Mesodermal cell (in vitro differentiated cells): ENCODE measurements around the gene IFNB1.

ENCODE experiments used
- H3K27ac ChIP-seq: 2 replicates; pipeline ENCODE4 v1.7.0; 2013; ENCODE audit warnings: mild to moderate bottlenecking, low read depth, low read length, moderate library complexity; ENCODE audit not compliant: severe bottlenecking
- H3K36me3 ChIP-seq: 2 replicates; pipeline ENCODE4 v1.7.1; 2013; ENCODE audit warnings: mild to moderate bottlenecking, low read length, moderate library complexity; ENCODE audit not compliant: control insufficient read depth, insufficient read depth
- H3K4me1 ChIP-seq: one replicate; pipeline ENCODE4 v1.7.1; 2013; ENCODE audit warnings: mild to moderate bottlenecking, low read length; ENCODE audit not compliant: insufficient read depth, control insufficient read depth, poor library complexity, severe bottlenecking
- H3K4me3 ChIP-seq: 2 replicates; pipeline ENCODE4 v1.7.0; 2013; ENCODE audit warnings: low read length, control low read depth, mild to moderate bottlenecking; ENCODE audit not compliant: insufficient read depth, poor library complexity, severe bottlenecking; ENCODE audit errors: extremely low read depth
- H3K9me3 ChIP-seq: 2 replicates; pipeline ENCODE4 v1.7.1; 2013; ENCODE audit warnings: mild to moderate bottlenecking, low read length, moderate library complexity; ENCODE audit not compliant: control insufficient read depth
- WGBS, 2 experiments: methylation state at CpG; one replicate each; pipeline ENCODE4 v1.1.5; 2013; ENCODE audit warnings: missing lambda C conversion rate in 2 of 2; ENCODE audit not compliant: insufficient coverage in 2 of 2; 5-methylcytosine and 5-hydroxymethylcytosine counted together

Gene IFNB1

DNA sequence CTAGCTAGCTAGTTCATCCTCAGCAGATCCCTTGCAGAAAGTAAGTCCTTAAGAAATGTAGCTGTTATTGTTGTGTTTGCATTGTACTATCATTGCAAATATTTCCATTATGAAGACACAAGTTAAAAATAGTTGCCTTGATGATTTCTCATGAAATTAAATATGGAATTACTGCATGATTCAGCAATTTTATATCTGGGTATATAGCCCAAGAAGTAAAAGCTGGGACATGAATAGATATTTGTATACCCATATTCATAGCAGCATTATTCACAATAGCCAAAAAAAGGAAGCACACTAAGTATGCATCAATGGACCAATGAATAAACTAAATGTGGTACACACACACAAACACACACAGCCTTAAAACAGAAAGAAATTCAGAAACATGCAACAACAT lies 6.8 kb downstream of the IFNB1 start:
- no peaks in the 10 kb centered on the region for H3K36me3 ChIP-seq
- H3K9me3 ChIP-seq, result no peaks in the 10 kb centered on the region
- peaks cover 13% of the 10 kb centered on the region for H3K4me1 ChIP-seq
- no peak overlapping the region for H3K27ac ChIP-seq
- H3K4me3 ChIP-seq, result no peak overlapping the region

DNA sequence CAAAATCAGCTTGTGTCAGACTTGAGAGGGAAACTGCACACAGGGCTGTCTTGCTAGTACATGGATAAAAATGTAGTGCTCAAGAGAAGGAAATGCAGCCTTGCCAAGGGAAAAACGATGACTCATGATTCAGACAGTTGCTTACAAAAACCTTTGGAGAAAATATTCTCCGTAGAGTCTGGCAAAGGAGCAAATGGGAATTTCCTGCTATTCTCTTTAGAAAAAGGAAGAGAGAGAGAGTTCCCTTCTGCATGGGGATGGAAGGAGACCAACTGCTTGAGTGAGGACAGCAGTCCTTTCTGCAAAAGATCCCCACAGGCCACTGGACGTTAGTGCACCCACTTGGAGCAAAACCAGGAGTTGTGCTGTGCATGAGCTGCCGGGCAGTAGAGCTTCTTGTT lies 7.6 kb downstream of the IFNB1 start:
- H3K4me3 ChIP-seq, result no peak overlapping the region
- peak overlapping the region; percentile 61 for H3K27ac ChIP-seq
- no peaks in the 10 kb centered on the region for H3K9me3 ChIP-seq
- no peaks in the 10 kb centered on the region for H3K36me3 ChIP-seq
- H3K4me1 ChIP-seq, result peaks cover 8% of the 10 kb centered on the region
- WGBS, 2 experiments, result 51 to 57% methylated on average over 4 of the region's 4 CpGs

DNA sequence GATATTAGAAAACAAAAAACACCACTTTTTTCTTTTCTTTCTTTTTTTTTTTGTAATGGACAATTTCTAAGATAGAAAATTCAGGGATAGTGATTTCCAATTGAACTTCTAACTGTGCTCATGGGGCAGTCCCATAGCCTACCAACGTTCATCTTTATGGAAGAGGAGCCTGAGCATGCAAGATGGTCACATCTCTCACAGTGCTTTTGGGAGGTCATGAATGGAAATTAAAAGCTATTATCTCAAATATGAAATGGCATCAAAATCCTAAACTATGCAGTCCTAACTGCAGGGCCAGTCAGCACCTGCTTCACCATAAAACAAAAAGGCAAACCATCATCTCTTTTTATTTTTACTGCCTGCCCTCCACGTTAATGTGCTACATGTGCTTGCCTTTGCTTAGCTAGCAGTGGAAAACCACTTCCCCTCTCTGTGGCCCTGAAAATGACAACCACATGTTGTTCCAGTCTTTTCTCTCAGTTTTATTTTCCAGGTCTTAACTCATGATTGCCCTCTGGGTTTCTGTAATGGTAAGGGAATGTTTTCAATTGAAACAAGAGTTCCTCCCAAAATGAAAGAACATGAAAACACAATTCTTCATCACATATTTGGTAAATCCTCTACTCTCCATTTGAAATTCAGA lies 16.7 kb downstream of the IFNB1 start:
- WGBS, 2 experiments, result 85 to 91% methylated on average over 1 to 2 of the region's 2 CpGs
- H3K4me1 ChIP-seq, result no peaks in the 10 kb centered on the region
- H3K27ac ChIP-seq, result no peak overlapping the region
- H3K36me3 ChIP-seq, result no peaks in the 10 kb centered on the region
- no peak overlapping the region for H3K4me3 ChIP-seq
- H3K9me3 ChIP-seq, result no peaks in the 10 kb centered on the region

DNA sequence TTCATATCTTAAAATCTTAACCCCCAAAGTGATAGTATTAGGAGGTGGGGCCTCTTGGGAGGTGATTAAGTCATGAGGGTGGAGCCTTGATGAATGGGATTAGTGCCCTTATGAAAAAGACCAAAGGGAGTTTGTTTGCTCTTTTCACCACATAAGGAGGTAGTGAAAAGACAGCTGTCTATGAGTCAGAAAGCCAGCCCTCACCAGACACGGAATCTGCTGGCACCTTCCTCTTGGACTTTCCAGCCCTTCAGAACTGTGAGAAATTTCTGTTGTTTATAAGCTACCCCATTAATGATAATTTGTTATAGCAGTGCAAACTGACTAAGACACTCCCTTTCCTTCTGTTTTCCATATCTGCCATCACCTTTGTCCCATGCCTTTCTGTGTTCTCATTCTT lies 20.8 kb downstream of the IFNB1 start:
- Histone ChIP-seq H3K36me3 (no peaks in the 10 kb centered on the region), H3K9me3 (no peaks in the 10 kb centered on the region), H3K4me3 (no peak overlapping the region), H3K4me1 (no peaks in the 10 kb centered on the region), H3K27ac (no peak overlapping the region)
- 67 to 100% methylated on average over 1 of the region's 1 CpG for WGBS, 2 experiments

DNA sequence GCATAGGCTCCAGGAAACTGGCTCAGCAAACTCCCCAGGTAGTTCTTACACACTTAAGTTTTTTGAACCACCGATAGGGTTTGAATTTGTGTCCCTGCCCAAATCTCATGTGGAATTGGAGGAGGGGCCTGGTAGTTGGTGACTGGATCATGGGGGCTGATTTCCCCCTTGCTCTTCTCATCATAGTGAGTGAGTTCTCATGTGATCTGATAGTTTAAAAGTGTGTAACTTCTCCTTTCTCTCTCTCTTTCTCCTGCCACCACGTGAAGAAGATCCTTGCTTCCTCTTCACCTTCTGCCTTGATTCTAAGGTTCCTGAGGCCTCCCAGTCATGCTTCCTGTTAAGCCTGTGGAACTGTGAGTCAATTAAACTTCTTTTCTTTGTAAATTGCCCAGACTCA lies 23.9 kb downstream of the IFNB1 start:
- no peaks in the 10 kb centered on the region for H3K4me1 ChIP-seq
- no peak overlapping the region for H3K4me3 ChIP-seq
- H3K36me3 ChIP-seq, result no peaks in the 10 kb centered on the region
- no peak overlapping the region for H3K27ac ChIP-seq
- H3K9me3 ChIP-seq, result no peaks in the 10 kb centered on the region
- WGBS, 2 experiments, result 86% methylated on average over 1 of the region's 2 CpGs; no CpG with 5 or more reads in 1 of the 2 experiments

DNA sequence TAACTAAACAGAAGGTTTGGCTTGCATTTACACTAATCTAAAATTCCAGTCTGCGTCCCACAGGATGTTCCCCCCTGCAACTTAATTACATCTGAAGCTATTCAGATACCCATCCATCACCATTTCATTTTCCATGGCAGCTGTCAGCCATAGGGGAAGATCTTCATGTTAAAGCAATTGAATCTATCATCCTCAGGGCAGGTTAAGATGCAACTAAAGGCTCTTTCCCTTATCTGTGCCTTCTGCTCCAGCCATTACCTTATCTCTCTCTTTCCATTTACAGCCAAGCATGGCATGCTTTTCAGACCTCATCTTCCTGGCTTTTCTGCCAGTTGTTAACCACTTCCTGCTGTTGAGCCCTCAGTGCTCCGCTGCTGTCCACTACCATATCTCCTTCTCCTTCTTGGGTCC lies 30.5 kb downstream of the IFNB1 start:
- Histone ChIP-seq H3K27ac (no peak overlapping the region), H3K36me3 (no peaks in the 10 kb centered on the region), H3K4me3 (no peak overlapping the region), H3K9me3 (no peaks in the 10 kb centered on the region), H3K4me1 (no peaks in the 10 kb centered on the region)
- WGBS, 2 experiments, result 75 to 86% methylated on average over 1 of the region's 2 CpGs

DNA sequence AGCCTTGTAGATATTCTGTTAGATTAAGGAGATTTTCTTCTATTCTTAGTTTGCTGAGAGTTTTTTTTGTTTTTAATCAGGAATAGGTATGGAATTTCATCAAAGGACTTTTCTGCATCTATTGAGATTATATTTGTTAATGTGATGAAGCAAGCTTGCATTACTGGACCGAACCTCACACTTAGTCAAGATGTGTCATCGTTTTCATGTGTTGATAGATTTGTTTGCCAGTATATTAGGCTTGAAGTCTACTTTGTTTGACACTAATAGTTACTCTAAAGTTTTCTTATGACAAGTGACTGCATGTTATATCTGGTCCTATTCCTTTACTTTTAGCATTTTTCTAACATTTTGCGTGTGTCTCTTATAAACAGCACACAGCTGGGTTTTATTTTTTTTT lies 33.9 kb downstream of the IFNB1 start:
- no peak overlapping the region for H3K27ac ChIP-seq
- no peaks in the 10 kb centered on the region for H3K4me1 ChIP-seq
- no peaks in the 10 kb centered on the region for H3K9me3 ChIP-seq
- no CpG with 5 or more reads among the region's 3 CpGs for WGBS, 2 experiments
- no peaks in the 10 kb centered on the region for H3K36me3 ChIP-seq
- no peak overlapping the region for H3K4me3 ChIP-seq

DNA sequence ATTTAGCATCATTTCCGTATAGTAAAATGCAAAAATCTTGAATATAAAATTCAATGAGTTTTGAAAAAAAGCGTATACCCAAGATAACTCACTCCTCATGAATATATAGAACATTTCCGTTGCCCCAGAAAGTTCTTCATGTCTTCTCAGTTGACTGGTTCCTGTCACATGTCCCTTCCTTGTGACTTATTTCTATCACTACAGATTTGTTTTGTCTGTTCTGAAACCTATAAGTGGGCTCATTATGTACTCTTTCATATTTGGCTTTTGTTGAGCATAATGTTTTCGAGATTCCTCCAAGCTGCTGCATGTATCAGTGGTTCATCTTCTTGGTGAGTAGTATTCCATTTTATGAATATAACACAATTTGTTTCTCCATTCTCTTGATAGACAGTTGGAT lies 35.3 kb downstream of the IFNB1 start:
- no peaks in the 10 kb centered on the region for H3K4me1 ChIP-seq
- no peaks in the 10 kb centered on the region for H3K9me3 ChIP-seq
- H3K4me3 ChIP-seq, result no peak overlapping the region
- H3K27ac ChIP-seq, result no peak overlapping the region
- H3K36me3 ChIP-seq, result no peaks in the 10 kb centered on the region
- 100% methylated on average over 1 to 2 of the region's 4 CpGs for WGBS, 2 experiments

DNA sequence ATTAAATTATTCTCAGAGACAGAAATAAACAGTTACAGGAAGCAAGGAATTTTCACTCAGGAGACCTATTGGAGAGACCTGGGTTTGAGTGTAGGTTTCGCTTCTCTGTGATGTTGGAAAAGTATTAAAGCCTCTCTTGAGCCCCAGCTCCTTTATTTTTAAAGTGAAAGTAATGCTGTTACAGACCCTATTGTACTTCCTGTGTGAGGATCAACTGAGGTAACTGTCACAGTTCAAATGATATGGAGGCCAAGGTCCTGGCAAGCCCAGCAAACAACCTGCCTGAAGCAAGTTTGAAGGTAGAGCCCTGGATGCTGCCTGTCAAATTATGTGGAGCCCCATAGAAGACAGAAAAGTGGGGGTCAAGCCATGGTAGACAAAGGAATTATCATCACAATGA lies 38.4 kb downstream of the IFNB1 start:
- Histone ChIP-seq H3K4me3 (no peak overlapping the region), H3K9me3 (no peaks in the 10 kb centered on the region), H3K27ac (no peak overlapping the region), H3K36me3 (no peaks in the 10 kb centered on the region), H3K4me1 (no peaks in the 10 kb centered on the region)
- 80% methylated on average over 1 of the region's 1 CpG; no CpG with 5 or more reads in 1 of the 2 experiments for WGBS, 2 experiments

DNA sequence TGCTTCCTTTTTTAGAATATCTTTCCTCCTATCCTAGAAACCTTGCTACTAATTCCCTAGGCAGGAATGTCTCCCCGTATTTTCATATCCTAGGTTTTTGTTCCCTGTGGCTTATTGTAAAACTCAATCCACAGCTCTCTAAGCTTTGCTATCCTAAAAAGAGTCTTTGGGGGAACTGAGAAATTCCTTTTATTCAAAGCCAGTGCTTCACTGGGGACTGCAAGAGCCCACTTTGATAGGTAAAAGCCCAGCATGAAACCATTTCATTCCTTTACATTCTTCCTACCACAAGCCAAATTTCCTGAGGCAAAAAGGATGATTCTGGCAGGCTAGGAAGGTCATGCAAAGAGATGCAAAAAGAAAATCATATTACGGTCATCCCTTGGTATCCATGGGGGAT lies 40.5 kb downstream of the IFNB1 start:
- no peak overlapping the region for H3K4me3 ChIP-seq
- no peaks in the 10 kb centered on the region for H3K9me3 ChIP-seq
- no peaks in the 10 kb centered on the region for H3K4me1 ChIP-seq
- no peak overlapping the region for H3K27ac ChIP-seq
- WGBS, 2 experiments, result 80% methylated on average over 1 to 2 of the region's 2 CpGs
- H3K36me3 ChIP-seq, result no peaks in the 10 kb centered on the region

DNA sequence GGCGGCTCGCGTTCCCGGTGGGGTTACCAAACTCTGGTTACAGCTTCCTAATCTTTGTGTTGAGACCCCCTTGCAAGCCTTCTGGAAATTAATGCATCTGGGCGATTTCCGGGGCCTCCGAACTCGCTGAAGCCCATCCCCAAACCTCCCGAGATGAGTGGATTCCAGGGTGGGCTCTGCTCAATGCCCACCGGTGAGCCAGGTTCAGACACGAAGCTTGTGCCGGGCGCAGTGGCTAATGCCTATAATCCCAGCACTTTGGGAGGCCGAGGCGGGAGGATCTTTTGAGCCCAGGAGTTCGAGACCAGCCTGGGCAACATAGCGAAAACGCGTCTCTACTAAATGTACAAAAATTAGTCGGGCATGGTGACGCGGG lies 45.9 kb downstream of the IFNB1 start:
- Histone ChIP-seq H3K36me3 (no peaks in the 10 kb centered on the region), H3K4me1 (no peaks in the 10 kb centered on the region), H3K27ac (no peak overlapping the region), H3K9me3 (no peaks in the 10 kb centered on the region), H3K4me3 (peak overlapping the region; percentile 42)
- WGBS, 2 experiments, result 82 to 83% methylated on average over 21 to 22 of the region's 22 CpGs
